Measurements from ENCODE around the gene OCRL. TPM values are rescaled to one million over a fixed set of nuclear protein-coding genes. Genes with fewer than 3 reads are reported as not detected.

OCRL gene
- total RNA-seq, 1 donor from 2014 or later: 41.8 TPM

GRCh38 chrX:129641469-129641868 lies 101.4 kb downstream of the OCRL start:
- TF ChIP-seq, protein P1, sequence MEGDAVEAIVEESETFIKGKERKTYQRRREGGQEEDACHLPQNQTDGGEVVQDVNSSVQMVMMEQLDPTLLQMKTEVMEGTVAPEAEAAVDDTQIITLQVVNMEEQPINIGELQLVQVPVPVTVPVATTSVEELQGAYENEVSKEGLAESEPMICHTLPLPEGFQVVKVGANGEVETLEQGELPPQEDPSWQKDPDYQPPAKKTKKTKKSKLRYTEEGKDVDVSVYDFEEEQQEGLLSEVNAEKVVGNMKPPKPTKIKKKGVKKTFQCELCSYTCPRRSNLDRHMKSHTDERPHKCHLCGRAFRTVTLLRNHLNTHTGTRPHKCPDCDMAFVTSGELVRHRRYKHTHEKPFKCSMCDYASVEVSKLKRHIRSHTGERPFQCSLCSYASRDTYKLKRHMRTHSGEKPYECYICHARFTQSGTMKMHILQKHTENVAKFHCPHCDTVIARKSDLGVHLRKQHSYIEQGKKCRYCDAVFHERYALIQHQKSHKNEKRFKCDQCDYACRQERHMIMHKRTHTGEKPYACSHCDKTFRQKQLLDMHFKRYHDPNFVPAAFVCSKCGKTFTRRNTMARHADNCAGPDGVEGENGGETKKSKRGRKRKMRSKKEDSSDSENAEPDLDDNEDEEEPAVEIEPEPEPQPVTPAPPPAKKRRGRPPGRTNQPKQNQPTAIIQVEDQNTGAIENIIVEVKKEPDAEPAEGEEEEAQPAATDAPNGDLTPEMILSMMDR (conservative IDR thresholded peaks at IDR 0.05): no peak
- H3K36me3 Mint-ChIP-seq: no peaks in the 10 kb centered on the region
- H3K27ac Mint-ChIP-seq: no peak overlapping the region
- peaks cover 5% of the 10 kb centered on the region for H3K4me1 Mint-ChIP-seq (ENCODE audit: unreplicated experiment)
- H3K9me3 Mint-ChIP-seq: peaks cover 3% of the 10 kb centered on the region
- no peak for DNase-seq (ENCODE audit: extremely low spot score, unreplicated experiment)
- peaks cover 2% of the 10 kb centered on the region for H3K27me3 Mint-ChIP-seq
- no peak overlapping the region for H3K4me3 Mint-ChIP-seq

GRCh38 chrX:129641941-129642340 lies 101.9 kb downstream of the OCRL start:
- TF ChIP-seq, protein P1 (conservative IDR thresholded peaks at IDR 0.05): no peak
- DNase-seq (ENCODE audit: extremely low spot score, unreplicated experiment): no peak
- no peaks in the 10 kb centered on the region for H3K36me3 Mint-ChIP-seq
- H3K9me3 Mint-ChIP-seq: peaks cover 3% of the 10 kb centered on the region
- peaks cover 5% of the 10 kb centered on the region for H3K4me1 Mint-ChIP-seq (ENCODE audit: unreplicated experiment)
- H3K27ac Mint-ChIP-seq: no peak overlapping the region
- no peak overlapping the region for H3K4me3 Mint-ChIP-seq
- peaks cover 3% of the 10 kb centered on the region for H3K27me3 Mint-ChIP-seq

Other genes with a start within 250 kb of the OCRL start
- 89.9 and 106 TPM in 2 replicates for gene SMARCA1, start 16.8 kb upstream of the OCRL start, total RNA-seq (ENCODE audit: low replicate concordance)
- gene APLN, start 114.7 kb downstream of the OCRL start, total RNA-seq (ENCODE audit: low replicate concordance): 1.0 and 1.2 TPM in 2 replicates
- gene XPNPEP2, start 198.7 kb downstream of the OCRL start, total RNA-seq (ENCODE audit: low replicate concordance): 1.2 and 6.8 TPM in 2 replicates
- not detected in 2 replicates for gene SASH3, start 239.7 kb downstream of the OCRL start, total RNA-seq (ENCODE audit: low replicate concordance)

Data from type B pancreatic cell (in vitro differentiated cells).